Measurements from ENCODE around the gene PPP3CB. TPM values are rescaled to one million over a fixed set of nuclear protein-coding genes. Genes with fewer than 3 reads are reported as not detected.

The PPP3CB gene
- total and polyA plus RNA-seq, 12 donors, result 26.7 to 60.6 (median 46.7) TPM

DNA sequence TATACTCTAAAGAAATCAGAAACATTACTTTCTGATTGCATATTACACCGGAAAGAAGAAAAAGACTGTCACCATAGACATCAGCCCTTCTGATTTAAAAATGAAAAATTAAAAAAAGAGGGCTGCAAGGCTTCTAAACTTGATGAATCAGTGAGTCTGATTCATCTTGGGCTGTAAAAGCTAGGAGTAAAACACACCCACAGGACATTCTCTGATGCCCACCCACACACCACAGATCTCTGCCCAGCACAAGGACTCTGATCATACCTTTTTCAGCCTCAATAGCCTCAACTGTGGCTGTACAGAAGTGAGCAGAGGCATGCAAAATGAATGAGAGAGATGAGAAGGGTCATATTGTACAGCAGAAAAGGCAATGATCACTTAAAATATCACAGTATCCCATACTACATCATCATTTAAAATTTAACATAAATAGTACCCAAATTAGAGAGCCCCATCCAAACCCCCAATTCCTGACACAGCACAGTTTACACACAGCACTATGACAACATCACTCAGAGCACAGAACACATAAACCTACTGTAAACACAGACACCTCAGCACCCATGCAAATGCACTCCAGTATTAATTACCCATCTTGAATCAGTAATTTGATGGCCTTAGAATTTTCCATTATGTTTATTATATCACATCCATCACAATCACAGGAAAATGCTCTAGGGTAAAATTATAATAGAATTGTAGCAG, 56.1 kb downstream of the PPP3CB start:
- intact Hi-C loops (cut with DNase I), result no loop called here
- H3K36me3 ChIP-seq (replicated peaks in 1 of 2), result peaks cover 0 to 21% of the 10 kb centered on the region in 2 donors
- TF ChIP-seq POLR2A (IDR thresholded peaks at IDR 0.05), result no peak
- TF ChIP-seq, protein P1, sequence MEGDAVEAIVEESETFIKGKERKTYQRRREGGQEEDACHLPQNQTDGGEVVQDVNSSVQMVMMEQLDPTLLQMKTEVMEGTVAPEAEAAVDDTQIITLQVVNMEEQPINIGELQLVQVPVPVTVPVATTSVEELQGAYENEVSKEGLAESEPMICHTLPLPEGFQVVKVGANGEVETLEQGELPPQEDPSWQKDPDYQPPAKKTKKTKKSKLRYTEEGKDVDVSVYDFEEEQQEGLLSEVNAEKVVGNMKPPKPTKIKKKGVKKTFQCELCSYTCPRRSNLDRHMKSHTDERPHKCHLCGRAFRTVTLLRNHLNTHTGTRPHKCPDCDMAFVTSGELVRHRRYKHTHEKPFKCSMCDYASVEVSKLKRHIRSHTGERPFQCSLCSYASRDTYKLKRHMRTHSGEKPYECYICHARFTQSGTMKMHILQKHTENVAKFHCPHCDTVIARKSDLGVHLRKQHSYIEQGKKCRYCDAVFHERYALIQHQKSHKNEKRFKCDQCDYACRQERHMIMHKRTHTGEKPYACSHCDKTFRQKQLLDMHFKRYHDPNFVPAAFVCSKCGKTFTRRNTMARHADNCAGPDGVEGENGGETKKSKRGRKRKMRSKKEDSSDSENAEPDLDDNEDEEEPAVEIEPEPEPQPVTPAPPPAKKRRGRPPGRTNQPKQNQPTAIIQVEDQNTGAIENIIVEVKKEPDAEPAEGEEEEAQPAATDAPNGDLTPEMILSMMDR (IDR thresholded peaks at IDR 0.05), result no peak
- DNase-seq, result no peak
- peaks cover 0 to 10% of the 10 kb centered on the region in 2 donors for H3K4me1 ChIP-seq (replicated peaks in 1 of 2)
- H3K27ac ChIP-seq, result no peak overlapping the region
- H3K27me3 ChIP-seq, result no peaks in the 10 kb centered on the region
- no peaks in the 10 kb centered on the region for H3K9me3 ChIP-seq (replicated peaks in 1 of 3)
- no peak overlapping the region for H3K4me3 ChIP-seq
- WGBS, 4 donors, result 43 to 62% (median 51%) methylated on average over 1 of the region's 1 CpG

DNA sequence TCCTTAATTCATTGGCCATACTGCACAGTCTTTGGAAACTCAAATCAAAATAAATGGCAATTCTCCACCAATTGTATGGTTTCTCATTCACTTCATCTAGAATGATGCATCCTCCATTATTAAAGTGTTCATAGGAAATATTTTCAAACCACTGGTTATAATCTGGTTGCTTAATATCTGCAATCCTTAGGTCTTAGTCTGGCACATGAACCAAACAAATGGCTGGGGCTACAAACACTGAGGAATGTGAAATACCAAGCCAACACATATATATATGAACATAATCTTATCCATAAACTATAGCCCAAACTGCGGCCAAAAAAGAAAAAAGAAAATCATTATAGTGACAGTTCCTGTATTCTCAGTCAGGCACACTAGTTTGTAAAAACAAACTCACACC, 56.8 kb downstream of the PPP3CB start:
- 88 to 100% (median 94%) methylated on average over 1 of the region's 1 CpG for WGBS, 4 donors
- Histone ChIP-seq H3K36me3 (replicated peaks in 1 of 2) (peaks cover 0 to 15% of the 10 kb centered on the region in 2 donors), H3K27me3 (no peaks in the 10 kb centered on the region), H3K4me3 (no peak overlapping the region), H3K4me1 (replicated peaks in 1 of 2) (peaks cover 0 to 10% of the 10 kb centered on the region in 2 donors), H3K27ac (no peak overlapping the region), H3K9me3 (replicated peaks in 1 of 3) (no peaks in the 10 kb centered on the region)
- TF ChIP-seq, protein P1 (IDR thresholded peaks at IDR 0.05), result no peak
- TF ChIP-seq POLR2A (IDR thresholded peaks at IDR 0.05), result no peak
- intact Hi-C loops (cut with DNase I), result no loop called here
- no peak for DNase-seq

DNA sequence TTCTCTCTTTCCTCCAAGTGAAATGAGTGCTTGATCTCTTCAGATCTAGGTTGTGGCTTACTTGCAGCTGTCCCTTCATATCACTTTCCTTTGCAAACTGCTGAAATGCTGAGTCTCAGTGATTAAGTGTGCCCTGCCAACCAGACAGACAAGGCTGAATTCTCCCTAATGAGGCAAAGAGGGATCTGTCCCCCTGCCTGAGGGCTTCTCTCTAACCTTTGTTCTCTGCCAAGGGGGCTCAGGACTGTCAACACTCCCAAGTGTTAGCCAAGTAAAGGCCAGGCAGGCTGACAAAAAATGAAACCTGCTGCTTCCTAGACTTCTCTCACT, 62.3 kb downstream of the PPP3CB start, which contains the start of gene MSS51:
Gene MSS51 (minus strand): TSS at position 24 of the 330 bp plus-strand sequence. CDS start 5,277 bp downstream, outside the sequence.
- TF ChIP-seq, protein P1 (IDR thresholded peaks at IDR 0.05), result no peak
- TF ChIP-seq POLR2A (IDR thresholded peaks at IDR 0.05), result no peak
- DNase-seq, result no peak
- H3K36me3 ChIP-seq (replicated peaks in 1 of 2), result peaks cover 0 to 15% of the 10 kb centered on the region in 2 donors
- H3K4me3 ChIP-seq, result no peak within 1 kb of the TSS
- H3K27me3 ChIP-seq, result no peaks in the 10 kb centered on the region
- intact Hi-C loops (cut with DNase I), result no loop called here
- no peaks in the 10 kb centered on the region for H3K9me3 ChIP-seq (replicated peaks in 1 of 3)
- H3K4me1 ChIP-seq (replicated peaks in 1 of 2), result no peaks in the 10 kb centered on the region
- no peak within 1 kb of the TSS for H3K27ac ChIP-seq

DNA sequence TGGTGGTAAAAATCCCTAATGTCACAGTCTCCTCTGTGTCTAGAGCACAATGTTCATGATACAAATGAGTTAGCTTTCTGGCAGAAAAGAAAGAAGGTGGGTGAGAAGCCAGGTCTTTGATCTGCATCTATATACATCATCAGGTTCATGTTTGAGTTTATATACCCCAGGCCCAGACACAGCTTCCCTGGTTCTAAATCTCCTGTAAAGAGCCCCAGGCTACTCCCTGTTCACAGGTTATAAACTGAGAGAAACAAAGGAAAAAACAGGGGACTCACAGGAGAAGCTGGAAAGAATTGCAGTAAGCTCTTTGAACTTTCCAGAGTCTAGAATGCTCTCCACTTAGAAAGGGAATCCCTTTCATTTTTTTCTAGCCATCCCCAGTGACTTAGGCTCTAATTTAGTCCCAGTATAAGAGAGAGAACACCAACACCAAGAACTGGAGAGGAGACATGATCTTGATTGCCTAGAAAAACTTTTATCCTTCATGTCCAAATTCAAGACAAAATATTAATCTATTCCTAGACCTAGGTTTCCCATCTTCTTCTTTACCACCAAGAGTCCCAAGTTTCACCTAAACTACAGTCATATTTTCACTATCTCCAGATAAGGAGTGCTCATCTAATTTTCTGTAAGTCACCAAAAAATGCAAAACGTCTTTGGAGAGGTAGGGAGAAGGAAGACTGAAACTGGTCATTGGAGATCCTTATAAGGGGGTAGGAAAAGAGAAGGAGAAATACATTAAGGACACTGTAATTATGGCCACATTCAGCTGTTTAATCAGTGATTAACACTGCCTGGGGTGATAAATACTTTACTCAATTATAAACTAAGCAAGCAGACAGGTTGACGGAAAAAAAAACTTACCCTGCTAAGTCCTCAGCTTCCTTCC, 62.9 kb downstream of the PPP3CB start:
- Histone ChIP-seq H3K27ac (no peak overlapping the region), H3K4me1 (replicated peaks in 1 of 2) (no peaks in the 10 kb centered on the region), H3K27me3 (no peaks in the 10 kb centered on the region), H3K4me3 (no peak overlapping the region), H3K9me3 (replicated peaks in 1 of 3) (no peaks in the 10 kb centered on the region), H3K36me3 (replicated peaks in 1 of 2) (peaks cover 0 to 13% of the 10 kb centered on the region in 2 donors)
- WGBS, 4 donors, result 72 to 87% (median 85%) methylated on average over 2 of the region's 2 CpGs
- TF ChIP-seq, protein P1 (IDR thresholded peaks at IDR 0.05), result no peak
- no peak for TF ChIP-seq POLR2A (IDR thresholded peaks at IDR 0.05)
- DNase-seq, result no peak
- intact Hi-C loops (cut with DNase I), result no loop called here

All from adrenal gland (tissue), 12 donors.